GM19193 (cell line): ENCODE measurements around the gene TMX3.

ENCODE experiments used
- POLR2A ChIP-seq: IDR thresholded peaks from 4 replicates; pipeline ENCODE4 v1.6.1; 2011; ENCODE audit not compliant: insufficient read depth, insufficient read length; ENCODE audit errors: extremely low read depth

Gene TMX3

GRCh38 chr18:68666381-68666780 lies 48.5 kb downstream of the TMX3 start:
- TF ChIP-seq POLR2A = no peak

DNA sequence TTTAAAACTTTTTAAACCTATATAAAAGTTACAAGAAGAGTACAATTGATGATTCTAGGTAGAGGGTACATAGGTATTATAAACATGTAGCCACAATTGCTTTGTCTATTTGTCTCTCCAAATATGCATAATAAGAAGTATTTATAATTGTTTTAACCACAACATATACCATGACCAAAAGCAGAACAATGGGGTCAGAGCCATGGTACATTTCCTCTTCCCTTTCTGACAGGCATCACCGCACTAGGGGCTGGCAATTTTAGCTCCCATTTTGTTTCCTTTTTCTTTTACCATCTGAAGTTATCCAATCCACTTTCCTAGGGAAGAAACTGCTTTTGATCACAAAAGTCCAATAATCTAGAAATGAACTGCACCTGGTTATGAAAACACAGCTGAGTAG lies 49.3 kb downstream of the TMX3 start:
- TF ChIP-seq POLR2A = no peak

DNA sequence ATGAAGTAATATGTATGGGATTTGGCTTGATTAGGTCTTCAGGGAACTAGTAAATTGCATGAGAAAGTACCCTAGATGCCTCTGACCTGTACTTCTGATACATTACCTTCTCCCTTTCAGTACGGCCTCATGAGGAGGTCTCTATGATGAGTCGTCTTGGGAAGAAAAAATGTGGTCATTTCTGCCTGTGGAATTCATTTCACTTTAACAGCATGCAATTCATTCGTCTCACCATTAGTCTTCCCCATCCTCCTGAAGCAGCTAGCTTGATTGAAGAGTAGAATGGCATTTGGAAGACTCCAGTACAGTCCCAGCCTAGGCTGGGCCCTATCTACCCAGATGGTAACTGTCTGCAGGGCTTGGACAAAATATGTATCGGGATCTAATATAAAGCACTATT lies 52.2 kb downstream of the TMX3 start:
- TF ChIP-seq POLR2A = no peak

- TF ChIP-seq POLR2A = no peak
Observed at GRCh38 chr18:68660354-68661183, 54.3 kb downstream of the TMX3 start.

GRCh38 chr18:68648191-68648590 lies 66.7 kb downstream of the TMX3 start:
- no peak for TF ChIP-seq POLR2A

GRCh38 chr18:68642003-68642402 lies 72.9 kb downstream of the TMX3 start:
- TF ChIP-seq POLR2A = no peak

GRCh38 chr18:68640861-68641260 lies 74.0 kb downstream of the TMX3 start:
- no peak for TF ChIP-seq POLR2A

DNA sequence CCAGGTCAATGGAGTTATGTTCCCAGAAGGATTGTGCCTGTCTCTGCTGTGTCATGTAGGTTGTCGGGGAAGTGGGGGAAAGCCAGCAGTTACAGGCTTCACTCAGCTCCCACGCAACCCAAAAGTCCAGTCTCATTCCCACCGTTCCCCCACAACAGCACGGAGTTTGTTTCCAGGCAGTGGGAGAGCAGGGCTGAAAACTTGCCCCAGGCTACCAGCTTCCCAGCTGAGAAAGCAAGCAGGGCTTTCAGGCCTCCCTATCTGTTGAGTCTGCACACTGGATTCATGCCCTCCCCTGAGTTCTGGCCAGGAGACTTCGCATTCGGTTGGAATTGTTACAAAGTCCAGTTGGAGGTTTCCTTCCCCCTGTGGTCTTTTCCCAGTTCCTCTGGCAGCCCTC lies 76.3 kb downstream of the TMX3 start:
- no peak for TF ChIP-seq POLR2A

- no peak for TF ChIP-seq POLR2A
Observed at GRCh38 chr18:68627812-68628211, 87.1 kb downstream of the TMX3 start.
